GM12891 (cell line): ENCODE results near the gene CCDC74A.
"Not testable (repeated sequence)": the region's sequence is repeated elsewhere in the genome, so short reads cannot be mapped to it uniquely, and the experiment has no call there.

ENCODE experiments used
- DNase-seq: peaks from one replicate; pipeline ENCODE4 v3.0.0; 2011; ENCODE audit warnings: low spot score; ENCODE audit not compliant: insufficient read length
- FAIRE-seq: peaks from 2 replicates; lab custom pipeline; 2011; peaks lifted over from hg19 to GRCh38; lab: Jason Lieb, UNC
- PAX5 ChIP-seq: IDR thresholded peaks from 2 replicates; pipeline ENCODE4 v1.6.1; 2011; ENCODE audit warnings: low read length, moderate library complexity, mild to moderate bottlenecking; ENCODE audit not compliant: insufficient read depth, severe bottlenecking
- POLR2A ChIP-seq: IDR thresholded peaks from 2 replicates; pipeline ENCODE4 v1.6.1; 2011; ENCODE audit warnings: low read depth, low read length, control low read depth
- POLR2AphosphoS5 ChIP-seq: IDR thresholded peaks from 2 replicates; pipeline ENCODE4 v1.6.1; 2011; ENCODE audit warnings: low read depth, low read length, control low read depth
- POU2F2 ChIP-seq: IDR thresholded peaks from 2 replicates; pipeline ENCODE4 v1.6.1; 2011; ENCODE audit warnings: low read depth, mild to moderate bottlenecking, control low read depth, low read length, moderate library complexity
- SPI1 ChIP-seq: IDR thresholded peaks from 2 replicates; pipeline ENCODE4 v1.6.1; 2011; ENCODE audit warnings: low read depth, low read length, control low read depth
- TAF1 ChIP-seq: IDR thresholded peaks from 2 replicates; pipeline ENCODE4 v1.6.1; 2011; ENCODE audit warnings: low read depth, low read length, control low read depth

CCDC74A gene

GRCh38 chr2:131490616-131491468 lies 36.8 kb upstream of the CCDC74A start:
- FAIRE-seq, result peak; percentile 50
- not testable (repeated sequence) for DNase-seq

GRCh38 chr2:131491469-131491836 lies 36.2 kb upstream of the CCDC74A start:
- peak; percentile 87 for FAIRE-seq
- DNase-seq, result not testable (repeated sequence)

More at GRCh38 chr2:131490616-131491468, 36.8 kb upstream of the CCDC74A start:
- TF ChIP-seq SPI1, result 0 out of 2 replicates have a peak, but pooled peaks have one; percentile 13

GRCh38 chr2:131492015-131492417 lies 35.7 kb upstream of the CCDC74A start, which contains the start of gene MZT2A:
Gene MZT2A (minus strand): TSS chr2:131492397. CDS start chr2:131492376, 21 bp downstream.
- not testable (repeated sequence) for FAIRE-seq, DNase-seq

- peak; percentile 94 for DNase-seq
- TF ChIP-seq POU2F2 (peak; percentile 52; the same call in 1 of the 2 replicates), TAF1 (peak; percentile 72), POLR2AphosphoS5 (peak; percentile 49; the same call in 1 of the 2 replicates), SPI1 (0 out of 2 replicates have a peak, but pooled peaks have one; percentile 44), POLR2A (no peak), PAX5 (no peak)
- peak; percentile 93 for FAIRE-seq
Measured at GRCh38 chr2:131492418-131493198, 35.1 kb upstream of the CCDC74A start.

GRCh38 chr2:131493199-131493968 lies 34.3 kb upstream of the CCDC74A start:
- DNase-seq, result no peak
- TF ChIP-seq POLR2A (no peak), POU2F2 (no peak), TAF1 (no peak), SPI1 (no peak), POLR2AphosphoS5 (no peak), PAX5 (no peak)
- FAIRE-seq, result no peak

- DNase-seq, FAIRE-seq: not testable (repeated sequence)
Measured at GRCh38 chr2:131495506-131495905, 32.2 kb upstream of the CCDC74A start.

GRCh38 chr2:131498321-131498973 lies 29.2 kb upstream of the CCDC74A start:
- FAIRE-seq, result peak; percentile 52
- not testable (repeated sequence) for DNase-seq

- DNase-seq, FAIRE-seq: not testable (repeated sequence)
Measured at GRCh38 chr2:131503587-131503986, 24.1 kb upstream of the CCDC74A start.

- DNase-seq, FAIRE-seq: not testable (repeated sequence)
Measured at GRCh38 chr2:131504082-131504750, 23.5 kb upstream of the CCDC74A start.

GRCh38 chr2:131509615-131510014 lies 18.1 kb upstream of the CCDC74A start:
- TF ChIP-seq POLR2AphosphoS5 (no peak), POLR2A (no peak), TAF1 (no peak), SPI1 (no peak)
- DNase-seq (no peak), FAIRE-seq (no peak)

- FAIRE-seq, DNase-seq: not testable (repeated sequence)
Measured at GRCh38 chr2:131511291-131511968, 16.3 kb upstream of the CCDC74A start.

- DNase-seq, FAIRE-seq: not testable (repeated sequence)
Measured at GRCh38 chr2:131511969-131512870, 15.5 kb upstream of the CCDC74A start.
